Activated T-cell treated with anti-CD3 and anti-CD28 coated beads, Interleukin-2, amount 50 U/mL, for 72 hours (primary cell): Measurements from ENCODE around the gene CD52. TPM values are rescaled to one million over a fixed set of nuclear protein-coding genes. Genes with fewer than 3 reads are reported as not detected.
"Not testable (repeated sequence)": the region's sequence is repeated elsewhere in the genome, so short reads cannot be mapped to it uniquely, and the experiment has no call there.

Experiments used
- ATAC-seq, 2 donors: fragments of 150-1000 bp; cut with Tn5 transposase; replicated peaks in 1 of 2; 2 replicates each; pipeline ENCODE4 v1.10.0; 2021; ENCODE audit warnings: moderate library complexity in 2 of 2, mild to moderate bottlenecking in 1 of 2
- DNase-seq, 2 donors: peaks; one replicate each; pipeline ENCODE4 v3.0.0; 2021 to 2022; ENCODE audit warnings: mixed read lengths in 1 of 2
- H3K27ac Mint-ChIP-seq: one replicate; pipeline ENCODE4 v1.8.0; 2022; ENCODE audit warnings: mild to moderate bottlenecking, moderate library complexity, mixed read lengths
- H3K27me3 Mint-ChIP-seq: one replicate; pipeline ENCODE4 v1.8.0; 2022; ENCODE audit warnings: low read depth, mixed read lengths
- H3K36me3 Mint-ChIP-seq, 2 donors: one replicate each; pipeline ENCODE4 v1.8.0; 2022; ENCODE audit warnings: mixed read lengths in 2 of 2, mild to moderate bottlenecking in 1 of 2; ENCODE audit not compliant: insufficient read depth in 2 of 2
- H3K4me1 Mint-ChIP-seq: one replicate; pipeline ENCODE4 v1.8.0; 2022; ENCODE audit warnings: low read depth, mixed read lengths
- H3K4me3 Mint-ChIP-seq, 2 donors: one replicate each; pipeline ENCODE4 v1.8.0; 2022; ENCODE audit warnings: mild to moderate bottlenecking in 2 of 2, mixed read lengths in 2 of 2, moderate library complexity in 2 of 2
- H3K9me3 Mint-ChIP-seq, 2 donors: one replicate each; pipeline ENCODE4 v1.8.0; 2022; ENCODE audit warnings: mixed read lengths in 2 of 2
- total RNA-seq, 2 donors: library from RNA; stranded (reverse); gene quantifications; one replicate each; pipeline ENCODE4 v1.2.3, GENCODE V29; 2022

CD52 gene
- total RNA-seq, 2 donors from 2014 or later = 213 to 245 TPM

- ATAC-seq (peak; percentile 47), DNase-seq (peak; percentile 73 to 76)
- H3K27me3 Mint-ChIP-seq = no peaks in the 10 kb centered on the region
- no peaks in the 10 kb centered on the region for H3K9me3 Mint-ChIP-seq
- peaks cover 6 to 10% of the 10 kb centered on the region in 2 donors for H3K36me3 Mint-ChIP-seq
- peaks cover 83% of the 10 kb centered on the region for H3K4me1 Mint-ChIP-seq
- H3K4me3 Mint-ChIP-seq = peak overlapping the region; percentile 96 to 97
- H3K27ac Mint-ChIP-seq = peak overlapping the region; percentile 81
These were observed 743 bp downstream of the CD52 start for GRCh38 chr1:26318338-26319064.

GRCh38 chr1:26320896-26321295, 3.1 kb downstream of the CD52 start:
- H3K27me3 Mint-ChIP-seq = no peaks in the 10 kb centered on the region
- peaks cover 64% of the 10 kb centered on the region for H3K4me1 Mint-ChIP-seq
- no peak for DNase-seq
- ATAC-seq = peak; percentile 0 to 17
- peak overlapping the region; percentile 74 to 97 for H3K4me3 Mint-ChIP-seq
- H3K36me3 Mint-ChIP-seq = peaks cover 6 to 12% of the 10 kb centered on the region in 2 donors
- no peak overlapping the region for H3K27ac Mint-ChIP-seq
- no peaks in the 10 kb centered on the region for H3K9me3 Mint-ChIP-seq

GRCh38 chr1:26321315-26322041, 3.7 kb downstream of the CD52 start:
- H3K4me1 Mint-ChIP-seq = peaks cover 58% of the 10 kb centered on the region
- peaks cover 6 to 12% of the 10 kb centered on the region in 2 donors for H3K36me3 Mint-ChIP-seq

GRCh38 chr1:26322042-26322331, 4.2 kb downstream of the CD52 start:
- Mint-ChIP-seq H3K9me3 (no peaks in the 10 kb centered on the region), H3K4me1 (peaks cover 53% of the 10 kb centered on the region), H3K27ac (no peak overlapping the region), H3K4me3 (no peak overlapping the region), H3K27me3 (no peaks in the 10 kb centered on the region), H3K36me3 (peaks cover 6 to 12% of the 10 kb centered on the region in 2 donors)
- ATAC-seq (no peak), DNase-seq (no peak)

More at GRCh38 chr1:26321315-26322041, 3.7 kb downstream of the CD52 start:
- DNase-seq = peak; percentile 93 to 96
- Mint-ChIP-seq H3K4me3 (peak overlapping the region; percentile 70 to 74), H3K9me3 (no peaks in the 10 kb centered on the region), H3K27me3 (no peaks in the 10 kb centered on the region), H3K27ac (peak overlapping the region; percentile 79)
- peak; percentile 68 to 70 for ATAC-seq

- Mint-ChIP-seq H3K36me3 (peaks cover 4 to 12% of the 10 kb centered on the region in 2 donors), H3K4me3 (no peak overlapping the region), H3K9me3 (no peaks in the 10 kb centered on the region), H3K27ac (peak overlapping the region; percentile 79), H3K4me1 (peaks cover 39% of the 10 kb centered on the region), H3K27me3 (no peaks in the 10 kb centered on the region)
- DNase-seq (no peak), ATAC-seq (no peak)
These were observed 5.6 kb downstream of the CD52 start for GRCh38 chr1:26323382-26323781.

- peaks cover 4 to 12% of the 10 kb centered on the region in 2 donors for H3K36me3 Mint-ChIP-seq
- peaks cover 27% of the 10 kb centered on the region for H3K4me1 Mint-ChIP-seq
- H3K27me3 Mint-ChIP-seq = no peaks in the 10 kb centered on the region
- no peak overlapping the region for H3K27ac Mint-ChIP-seq
- no peak overlapping the region for H3K4me3 Mint-ChIP-seq
- no peak for DNase-seq
- no peaks in the 10 kb centered on the region for H3K9me3 Mint-ChIP-seq
- no peak for ATAC-seq
These were observed 6.8 kb downstream of the CD52 start for GRCh38 chr1:26324550-26324949.

- ATAC-seq = no peak
- Mint-ChIP-seq H3K36me3 (peaks cover 0 to 4% of the 10 kb centered on the region in 2 donors), H3K4me1 (peaks cover 3% of the 10 kb centered on the region), H3K4me3 (no peak overlapping the region), H3K27ac (no peak overlapping the region), H3K27me3 (no peaks in the 10 kb centered on the region), H3K9me3 (no peaks in the 10 kb centered on the region)
- no peak for DNase-seq
These were observed 10.2 kb downstream of the CD52 start for GRCh38 chr1:26327956-26328362.

- ATAC-seq (no peak), DNase-seq (no peak)
- H3K4me1 Mint-ChIP-seq = no peaks in the 10 kb centered on the region
- H3K4me3 Mint-ChIP-seq = no peak overlapping the region
- H3K27me3 Mint-ChIP-seq = no peaks in the 10 kb centered on the region
- H3K9me3 Mint-ChIP-seq = no peaks in the 10 kb centered on the region
- H3K27ac Mint-ChIP-seq = no peak overlapping the region
- H3K36me3 Mint-ChIP-seq = peaks cover 0 to 2% of the 10 kb centered on the region in 2 donors
These were observed 10.8 kb downstream of the CD52 start for GRCh38 chr1:26328597-26328996.

GRCh38 chr1:26329380-26329779, 11.6 kb downstream of the CD52 start:
- not testable (repeated sequence) for H3K9me3 Mint-ChIP-seq, H3K27ac Mint-ChIP-seq, H3K4me1 Mint-ChIP-seq, ATAC-seq, H3K36me3 Mint-ChIP-seq, H3K27me3 Mint-ChIP-seq, DNase-seq, H3K4me3 Mint-ChIP-seq

- Mint-ChIP-seq H3K4me3 (no peak overlapping the region), H3K9me3 (no peaks in the 10 kb centered on the region), H3K27me3 (peaks cover under 1% of the 10 kb centered on the region), H3K4me1 (no peaks in the 10 kb centered on the region), H3K36me3 (no peaks in the 10 kb centered on the region), H3K27ac (no peak overlapping the region)
- ATAC-seq (no peak), DNase-seq (no peak)
These were observed 12.5 kb downstream of the CD52 start for GRCh38 chr1:26330276-26330675.

GRCh38 chr1:26333312-26333711, 15.6 kb downstream of the CD52 start:
- not testable (repeated sequence) for H3K27me3 Mint-ChIP-seq, H3K36me3 Mint-ChIP-seq, H3K4me3 Mint-ChIP-seq, H3K9me3 Mint-ChIP-seq, ATAC-seq, H3K27ac Mint-ChIP-seq, DNase-seq, H3K4me1 Mint-ChIP-seq

GRCh38 chr1:26335774-26336476, 18.2 kb downstream of the CD52 start:
- Mint-ChIP-seq H3K4me1 (peaks cover 7% of the 10 kb centered on the region), H3K27me3 (peaks cover 6% of the 10 kb centered on the region), H3K36me3 (no peaks in the 10 kb centered on the region), H3K4me3 (peak overlapping the region; percentile 92 to 96), H3K9me3 (no peaks in the 10 kb centered on the region), H3K27ac (peak overlapping the region; percentile 65)
- no peak for DNase-seq
- ATAC-seq = peak; percentile 2 to 17
